ENCODE data around the gene SAT2. TPM values are rescaled to one million over a fixed set of nuclear protein-coding genes. Genes with fewer than 3 reads are reported as not detected.

Gene SAT2
- total RNA-seq, 1 donor from 2014 or later, result 29.6 TPM

Other genes starting within 250 kb of the SAT2 start
- gene TNK1, start 246.7 kb downstream of the SAT2 start, total RNA-seq, result 3.6 and 8.0 TPM in 2 replicates
- gene PLSCR3, start 233.3 kb downstream of the SAT2 start, total RNA-seq, result 20.0 and 71.0 TPM in 2 replicates
- gene TMEM256, start 223.7 kb downstream of the SAT2 start, total RNA-seq, result 35.9 and 143 TPM in 2 replicates
- gene NLGN2, start 220.0 kb downstream of the SAT2 start, total RNA-seq, result 2.6 and 17.1 TPM in 2 replicates
- not detected in 2 replicates for gene SPEM1, start 207.5 kb downstream of the SAT2 start, total RNA-seq
- not detected in 2 replicates for gene SPEM2, start 202.2 kb downstream of the SAT2 start, total RNA-seq
- gene SPEM3, start 199.0 kb downstream of the SAT2 start, total RNA-seq, result not detected in 2 replicates
- gene TMEM102, start 192.4 kb downstream of the SAT2 start, total RNA-seq, result 16.9 and 33.0 TPM in 2 replicates
- 3.3 and 10.7 TPM in 2 replicates for gene FGF11, start 188.3 kb downstream of the SAT2 start, total RNA-seq
- gene CHRNB1, start 182.8 kb downstream of the SAT2 start, total RNA-seq, result 15.3 and 26.0 TPM in 2 replicates
- gene ZBTB4, start 148.2 kb downstream of the SAT2 start, total RNA-seq, result 14.8 and 39.2 TPM in 2 replicates
- not detected in 2 replicates for gene SLC35G6, start 146.4 kb downstream of the SAT2 start, total RNA-seq
- gene POLR2A, start 143.5 kb downstream of the SAT2 start, total RNA-seq, result 57.3 and 169 TPM in 2 replicates
- gene TNFSF12, start 78.8 kb downstream of the SAT2 start, total RNA-seq, result 4.2 and 15.5 TPM in 2 replicates
- 22.1 and 31.9 TPM in 2 replicates for gene TNFSF13, start 69.1 kb downstream of the SAT2 start, total RNA-seq
- gene SENP3, start 65.9 kb downstream of the SAT2 start, total RNA-seq, result 61.4 and 101 TPM in 2 replicates
- 4.2 and 7.6 TPM in 2 replicates for gene CD68, start 48.2 kb downstream of the SAT2 start, total RNA-seq
- gene MPDU1, start 44.0 kb downstream of the SAT2 start, total RNA-seq, result 85.9 and 150 TPM in 2 replicates
- 0.60 and 2.4 TPM in 2 replicates for gene SOX15, start 37.7 kb downstream of the SAT2 start, total RNA-seq
- 35.0 and 64.4 TPM in 2 replicates for gene FXR2, start 12.9 kb downstream of the SAT2 start, total RNA-seq
- gene SHBG, start 2.3 kb upstream of the SAT2 start, total RNA-seq, result 0.25 TPM in 1 of 2 replicates, not detected in the other
- 0.30 TPM in 1 of 2 replicates, not detected in the other for gene ATP1B2, start 23.1 kb upstream of the SAT2 start, total RNA-seq
- 29.3 and 53.8 TPM in 2 replicates for gene TP53, start 59.7 kb upstream of the SAT2 start, total RNA-seq
- 6.2 and 9.2 TPM in 2 replicates for gene WRAP53, start 60.7 kb upstream of the SAT2 start, total RNA-seq
- gene EFNB3, start 77.4 kb upstream of the SAT2 start, total RNA-seq, result 0.69 and 2.9 TPM in 2 replicates
- 0.15 TPM in 1 of 2 replicates, not detected in the other for gene DNAH2, start 89.9 kb upstream of the SAT2 start, total RNA-seq
- 2.8 and 15.9 TPM in 2 replicates for gene KDM6B, start 206.4 kb upstream of the SAT2 start, total RNA-seq
- gene TMEM88, start 227.2 kb upstream of the SAT2 start, total RNA-seq, result 0.65 TPM in 1 of 2 replicates, not detected in the other
- gene NAA38, start 229.7 kb upstream of the SAT2 start, total RNA-seq, result 27.2 and 80.1 TPM in 2 replicates
- 16.0 and 26.5 TPM in 2 replicates for gene CYB5D1, start 230.2 kb upstream of the SAT2 start, total RNA-seq

All from renal cortical epithelial cell (primary cell).